Measurements from ENCODE around the gene PTPN3. TPM values are rescaled to one million over a fixed set of nuclear protein-coding genes. Genes with fewer than 3 reads are reported as not detected.

The PTPN3 gene
- total RNA-seq, 1 donor from 2014 or later: 6.8 TPM

DNA sequence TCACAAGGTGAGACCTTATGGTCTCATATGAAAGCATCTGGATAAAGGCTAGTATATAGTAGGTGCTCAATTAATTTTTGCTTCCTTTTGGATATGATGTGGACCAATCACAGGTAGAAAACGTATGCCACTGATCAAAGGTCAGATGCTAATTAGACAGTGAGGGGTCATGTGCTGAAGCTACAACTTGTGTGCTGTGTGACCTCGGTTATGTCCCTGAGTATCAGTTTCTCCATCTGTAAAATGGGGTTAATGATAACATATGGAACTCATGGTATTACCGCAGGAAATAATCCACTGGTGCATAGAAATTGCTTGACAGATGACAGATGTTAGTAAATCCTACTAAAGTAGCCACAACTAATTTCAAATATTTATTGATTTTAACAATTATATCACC lies 62.0 kb downstream of the PTPN3 start:
- Mint-ChIP-seq H3K36me3 (peaks cover 16% of the 10 kb centered on the region), H3K9me3 (peaks cover 5% of the 10 kb centered on the region), H3K27me3 (ENCODE audit: low read depth) (no peaks in the 10 kb centered on the region), H3K4me1 (peaks cover 3% of the 10 kb centered on the region), H3K27ac (no peak overlapping the region), H3K4me3 (no peak overlapping the region)
- TF ChIP-seq, protein P1, sequence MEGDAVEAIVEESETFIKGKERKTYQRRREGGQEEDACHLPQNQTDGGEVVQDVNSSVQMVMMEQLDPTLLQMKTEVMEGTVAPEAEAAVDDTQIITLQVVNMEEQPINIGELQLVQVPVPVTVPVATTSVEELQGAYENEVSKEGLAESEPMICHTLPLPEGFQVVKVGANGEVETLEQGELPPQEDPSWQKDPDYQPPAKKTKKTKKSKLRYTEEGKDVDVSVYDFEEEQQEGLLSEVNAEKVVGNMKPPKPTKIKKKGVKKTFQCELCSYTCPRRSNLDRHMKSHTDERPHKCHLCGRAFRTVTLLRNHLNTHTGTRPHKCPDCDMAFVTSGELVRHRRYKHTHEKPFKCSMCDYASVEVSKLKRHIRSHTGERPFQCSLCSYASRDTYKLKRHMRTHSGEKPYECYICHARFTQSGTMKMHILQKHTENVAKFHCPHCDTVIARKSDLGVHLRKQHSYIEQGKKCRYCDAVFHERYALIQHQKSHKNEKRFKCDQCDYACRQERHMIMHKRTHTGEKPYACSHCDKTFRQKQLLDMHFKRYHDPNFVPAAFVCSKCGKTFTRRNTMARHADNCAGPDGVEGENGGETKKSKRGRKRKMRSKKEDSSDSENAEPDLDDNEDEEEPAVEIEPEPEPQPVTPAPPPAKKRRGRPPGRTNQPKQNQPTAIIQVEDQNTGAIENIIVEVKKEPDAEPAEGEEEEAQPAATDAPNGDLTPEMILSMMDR (IDR thresholded peaks at IDR 0.05; ENCODE audit: unreplicated experiment): no peak
- DNase-seq (ENCODE audit: low spot score in 2 of 2, unreplicated experiment in 2 of 2): no peak

DNA sequence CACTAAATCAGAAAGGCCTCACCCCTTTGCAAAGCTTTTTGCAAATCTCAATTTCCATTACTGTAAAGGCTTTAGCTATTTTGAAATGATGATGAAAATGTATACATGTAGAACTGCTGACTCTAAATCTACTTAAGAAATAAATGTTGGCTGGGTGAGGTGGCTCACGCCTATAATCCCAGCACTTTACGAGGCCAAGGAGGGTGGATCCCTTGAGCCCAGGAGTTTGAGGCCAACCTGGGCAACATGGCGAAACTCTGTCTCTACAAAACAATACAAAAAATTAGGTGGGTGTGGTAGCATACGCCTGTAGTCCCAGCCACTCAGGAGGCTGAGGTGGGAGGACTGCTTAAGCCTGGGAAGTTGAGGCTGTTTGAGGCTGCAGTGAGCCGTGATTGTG lies 64.6 kb downstream of the PTPN3 start:
- Mint-ChIP-seq H3K4me1 (peaks cover 3% of the 10 kb centered on the region), H3K4me3 (no peak overlapping the region), H3K27me3 (ENCODE audit: low read depth) (no peaks in the 10 kb centered on the region), H3K36me3 (peaks cover 16% of the 10 kb centered on the region), H3K9me3 (peaks cover 5% of the 10 kb centered on the region), H3K27ac (no peak overlapping the region)
- TF ChIP-seq, protein P1 (IDR thresholded peaks at IDR 0.05; ENCODE audit: unreplicated experiment): no peak
- no peak for DNase-seq (ENCODE audit: low spot score in 2 of 2, unreplicated experiment in 2 of 2)

DNA sequence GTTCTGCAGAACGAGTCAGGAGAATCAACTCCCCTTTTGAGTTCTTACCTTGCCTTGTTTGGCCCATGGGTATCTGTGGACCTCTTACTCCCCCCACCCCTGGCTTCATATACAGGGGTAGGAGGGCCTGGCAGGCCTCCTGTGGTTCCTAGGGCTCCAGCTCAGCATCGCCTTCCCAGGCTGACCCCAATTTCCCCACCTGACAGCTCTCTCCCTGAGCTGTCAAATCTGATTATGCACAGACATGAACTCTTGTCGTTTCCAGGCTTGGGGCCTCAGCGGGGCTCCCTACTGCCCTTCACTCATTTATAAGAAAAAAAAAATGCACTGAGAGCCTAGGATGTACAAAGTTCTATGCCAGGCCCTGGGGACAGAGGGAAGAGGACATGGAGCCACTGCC lies 67.9 kb downstream of the PTPN3 start:
- Mint-ChIP-seq H3K36me3 (peaks cover 16% of the 10 kb centered on the region), H3K4me1 (no peaks in the 10 kb centered on the region), H3K4me3 (no peak overlapping the region), H3K27ac (no peak overlapping the region), H3K27me3 (ENCODE audit: low read depth) (no peaks in the 10 kb centered on the region), H3K9me3 (peaks cover 5% of the 10 kb centered on the region)
- DNase-seq (ENCODE audit: low spot score in 2 of 2, unreplicated experiment in 2 of 2): no peak
- TF ChIP-seq, protein P1 (IDR thresholded peaks at IDR 0.05; ENCODE audit: unreplicated experiment): no peak

DNA sequence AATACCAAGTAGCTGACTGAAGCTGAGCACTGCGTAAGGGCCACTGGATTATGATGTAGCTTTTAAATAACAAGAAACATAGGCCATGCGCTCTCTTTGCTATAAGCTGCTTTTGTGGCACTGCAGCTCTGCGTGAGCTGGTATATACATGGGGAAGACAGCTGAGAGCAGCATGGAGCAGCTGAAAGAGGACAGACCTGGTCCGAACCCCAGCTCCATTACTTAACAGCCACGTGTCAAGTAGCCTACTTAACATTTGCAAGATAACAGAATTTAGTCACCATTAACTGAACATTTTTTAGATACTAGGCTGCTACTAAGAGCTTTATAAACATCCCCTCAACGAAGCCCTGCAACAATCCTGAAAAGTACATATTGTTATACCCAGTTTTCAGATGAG lies 69.3 kb downstream of the PTPN3 start:
- H3K36me3 Mint-ChIP-seq: peaks cover 16% of the 10 kb centered on the region
- H3K27ac Mint-ChIP-seq: no peak overlapping the region
- DNase-seq (ENCODE audit: low spot score in 2 of 2, unreplicated experiment in 2 of 2): no peak
- peaks cover under 1% of the 10 kb centered on the region for H3K4me1 Mint-ChIP-seq
- H3K27me3 Mint-ChIP-seq (ENCODE audit: low read depth): no peaks in the 10 kb centered on the region
- H3K4me3 Mint-ChIP-seq: no peak overlapping the region
- TF ChIP-seq, protein P1 (IDR thresholded peaks at IDR 0.05; ENCODE audit: unreplicated experiment): no peak
- peaks cover 5% of the 10 kb centered on the region for H3K9me3 Mint-ChIP-seq

DNA sequence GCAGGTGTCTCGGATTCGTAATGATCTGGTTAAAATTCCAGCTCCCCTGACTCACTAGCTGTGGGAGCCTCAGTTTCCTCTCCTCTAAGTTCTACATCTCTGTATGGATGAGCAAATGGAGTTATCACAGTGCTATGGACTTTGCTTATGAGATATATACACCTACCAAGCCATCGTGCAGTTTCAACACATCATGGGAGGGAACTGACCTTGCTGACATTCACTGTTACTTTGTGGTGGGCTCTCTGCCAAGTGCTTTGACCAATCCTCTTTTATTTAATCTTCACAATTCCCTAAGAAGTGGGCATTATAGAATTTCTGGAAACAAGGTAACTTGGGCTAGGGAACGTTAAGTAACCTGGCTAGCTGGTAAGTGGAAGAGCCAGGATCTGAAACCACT lies 70.2 kb downstream of the PTPN3 start:
- H3K4me1 Mint-ChIP-seq: peaks cover 9% of the 10 kb centered on the region
- H3K27me3 Mint-ChIP-seq (ENCODE audit: low read depth): no peaks in the 10 kb centered on the region
- H3K36me3 Mint-ChIP-seq: peaks cover 12% of the 10 kb centered on the region
- H3K9me3 Mint-ChIP-seq: peaks cover 5% of the 10 kb centered on the region
- TF ChIP-seq, protein P1 (IDR thresholded peaks at IDR 0.05; ENCODE audit: unreplicated experiment): no peak
- DNase-seq (ENCODE audit: low spot score in 2 of 2, unreplicated experiment in 2 of 2): no peak
- H3K27ac Mint-ChIP-seq: no peak overlapping the region
- no peak overlapping the region for H3K4me3 Mint-ChIP-seq

Measured in mesothelial cell of epicardium (in vitro differentiated cells).